ENCODE data around the gene SBF2.

DNA sequence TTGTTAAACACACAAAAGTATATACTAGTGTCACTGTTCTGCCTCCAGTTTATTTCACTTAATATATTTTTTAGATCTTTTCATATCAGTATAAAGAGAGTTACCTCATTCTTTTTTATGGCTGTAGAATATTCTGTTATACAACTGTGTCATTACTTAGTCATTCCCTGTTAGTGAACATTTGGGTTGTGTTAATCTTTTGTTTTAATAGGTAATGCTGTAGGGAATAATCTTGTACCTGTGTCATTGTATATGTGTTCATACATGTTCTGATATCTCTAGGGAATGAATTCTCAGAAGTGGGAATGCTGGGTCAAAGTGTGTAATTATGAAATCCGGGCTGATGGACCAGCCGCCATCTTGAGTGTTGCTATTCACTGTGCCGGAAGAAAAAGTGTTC is 558.8 kb downstream of the SBF2 start:
- no peak for TF ChIP-seq ELF1 (tag; IDR thresholded peaks at IDR 0.05)
- no peak for TF ChIP-seq JUN (IDR thresholded peaks at IDR 0.05; ENCODE audit: borderline replicate concordance, low read depth, low read length)
- no peak for TF ChIP-seq JUN (CRISPR knock-in tag; IDR thresholded peaks at IDR 0.05; ENCODE audit: borderline replicate concordance)
- TF ChIP-seq EZH2 (IDR thresholded peaks at IDR 0.05; ENCODE audit: borderline replicate concordance, low read depth, low read length) = no peak
- TF ChIP-seq EHMT2 (IDR thresholded peaks at IDR 0.05) = no peak
